Suppressor macrophage treated with lipopolysaccharide for 4 hours (primary cell): Measurements from ENCODE around the gene GBP5.
"Not testable (repeated sequence)": the region's sequence is repeated elsewhere in the genome, so short reads cannot be mapped to it uniquely, and the experiment has no call there.

Experiments
- DNase-seq: peaks from one replicate; pipeline ENCODE4 v3.0.0-alpha.2; 2020

Gene GBP5

GRCh38 chr1:89279011-89279466 is 6.4 kb upstream of the GBP5 start:
- peak; percentile 69 for DNase-seq

- DNase-seq = peak; percentile 68
Observed at GRCh38 chr1:89277725-89278124, 5.1 kb upstream of the GBP5 start.

GRCh38 chr1:89276690-89277089 is 4.0 kb upstream of the GBP5 start:
- DNase-seq = no peak

GRCh38 chr1:89274411-89274857 is 1.8 kb upstream of the GBP5 start:
- DNase-seq = peak; percentile 95

- DNase-seq = no peak
Observed at GRCh38 chr1:89273324-89273778, 691 bp upstream of the GBP5 start.

- DNase-seq = peak; percentile 63
Observed at GRCh38 chr1:89271341-89272015, 1.2 kb downstream of the GBP5 start.

GRCh38 chr1:89270423-89270822 is 2.2 kb downstream of the GBP5 start:
- peak; percentile 52 for DNase-seq

GRCh38 chr1:89269277-89269676 is 3.4 kb downstream of the GBP5 start:
- no peak for DNase-seq

- no peak for DNase-seq
Observed at GRCh38 chr1:89262643-89263042, 10.0 kb downstream of the GBP5 start.

GRCh38 chr1:89261926-89262515 is 10.6 kb downstream of the GBP5 start:
- no peak for DNase-seq

- DNase-seq = peak; percentile 36
Observed at GRCh38 chr1:89260566-89261255, 11.9 kb downstream of the GBP5 start.

GRCh38 chr1:89260042-89260441 is 12.6 kb downstream of the GBP5 start:
- no peak for DNase-seq

- no peak for DNase-seq
Observed at GRCh38 chr1:89259283-89259971, 13.2 kb downstream of the GBP5 start.

GRCh38 chr1:89257041-89257440 is 15.6 kb downstream of the GBP5 start:
- peak; percentile 76 for DNase-seq

- DNase-seq = not testable (repeated sequence)
Observed at GRCh38 chr1:89255581-89255980, 17.1 kb downstream of the GBP5 start.

GRCh38 chr1:89254658-89255287 is 17.9 kb downstream of the GBP5 start:
- no peak for DNase-seq

GRCh38 chr1:89243046-89243445 is 29.6 kb downstream of the GBP5 start:
- peak; percentile 23 for DNase-seq
